HG03342 (cell line): Measurements from ENCODE around the gene ETV5.
A peak's percentile ranks its signal among the peaks of the same experiment; 100 is the strongest.
"Not testable (repeated sequence)": the region's sequence is repeated elsewhere in the genome, so short reads cannot be mapped to it uniquely, and the experiment has no call there.

ENCODE experiments used
- ATAC-seq: cut with Tn5 transposase; IDR thresholded peaks from one replicate; pipeline ENCODE4 v1.9.1; 2021; ENCODE audit warnings: mild to moderate bottlenecking, moderate library complexity; ENCODE audit not compliant: unreplicated experiment

The ETV5 gene

GRCh38 chr3:186025993-186026392 lies 82.9 kb downstream of the ETV5 start:
- ATAC-seq, result not testable (repeated sequence)

GRCh38 chr3:186025161-186025560 lies 83.7 kb downstream of the ETV5 start:
- no peak for ATAC-seq

- ATAC-seq, result no peak
These were observed 84.7 kb downstream of the ETV5 start for GRCh38 chr3:186024210-186024609.

GRCh38 chr3:186022931-186023330 lies 86.0 kb downstream of the ETV5 start:
- ATAC-seq, result no peak

- no peak for ATAC-seq
These were observed 87.1 kb downstream of the ETV5 start for GRCh38 chr3:186021673-186022362.

GRCh38 chr3:186021250-186021649 lies 87.6 kb downstream of the ETV5 start:
- not testable (repeated sequence) for ATAC-seq

- ATAC-seq, result not testable (repeated sequence)
These were observed 89.6 kb downstream of the ETV5 start for GRCh38 chr3:186019288-186019687.

- no peak for ATAC-seq
These were observed 94.0 kb downstream of the ETV5 start for GRCh38 chr3:186014866-186015265.

GRCh38 chr3:186013312-186013711 lies 95.6 kb downstream of the ETV5 start:
- ATAC-seq, result no peak

- no peak for ATAC-seq
These were observed 96.8 kb downstream of the ETV5 start for GRCh38 chr3:186012137-186012536.

- ATAC-seq, result no peak
These were observed 104.2 kb downstream of the ETV5 start for GRCh38 chr3:186004671-186005070.

GRCh38 chr3:186004209-186004608 lies 104.7 kb downstream of the ETV5 start:
- no peak for ATAC-seq

- peak; percentile 69 for ATAC-seq
These were observed 105.3 kb downstream of the ETV5 start for GRCh38 chr3:186003610-186004009.

GRCh38 chr3:186002884-186003472 lies 105.9 kb downstream of the ETV5 start:
- ATAC-seq, result no peak

GRCh38 chr3:186001842-186002241 lies 107.0 kb downstream of the ETV5 start:
- no peak for ATAC-seq

GRCh38 chr3:185999221-185999620 lies 109.7 kb downstream of the ETV5 start:
- no peak for ATAC-seq

- ATAC-seq, result no peak
These were observed 110.8 kb downstream of the ETV5 start for GRCh38 chr3:185998136-185998535.

- ATAC-seq, result no peak
These were observed 111.8 kb downstream of the ETV5 start for GRCh38 chr3:185997130-185997529.
